Measurements from ENCODE around the gene TUBA3E.
"Not testable (repeated sequence)": the region's sequence is repeated elsewhere in the genome, so short reads cannot be mapped to it uniquely, and the experiment has no call there.

DNA sequence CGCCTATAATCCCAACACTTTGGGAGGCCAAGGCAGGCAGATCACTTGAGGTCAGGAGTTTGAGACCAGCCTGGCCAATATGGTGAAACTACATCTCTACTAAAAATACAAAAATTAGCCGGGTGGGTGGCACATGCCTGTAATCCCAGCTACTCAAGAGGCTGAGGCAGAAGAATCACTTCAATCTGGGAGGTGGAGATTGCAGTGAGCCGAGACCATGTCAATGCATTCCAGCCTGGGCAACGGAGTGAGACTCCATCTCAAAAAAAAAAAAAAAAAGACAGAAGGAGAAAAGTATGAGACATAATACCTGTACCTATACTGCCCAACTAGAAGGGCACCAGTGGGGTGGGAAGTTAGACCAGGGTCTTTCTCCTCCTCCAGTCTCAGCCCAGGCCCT lies 38.9 kb downstream of the TUBA3E start:
- TF ChIP-seq, protein P1, sequence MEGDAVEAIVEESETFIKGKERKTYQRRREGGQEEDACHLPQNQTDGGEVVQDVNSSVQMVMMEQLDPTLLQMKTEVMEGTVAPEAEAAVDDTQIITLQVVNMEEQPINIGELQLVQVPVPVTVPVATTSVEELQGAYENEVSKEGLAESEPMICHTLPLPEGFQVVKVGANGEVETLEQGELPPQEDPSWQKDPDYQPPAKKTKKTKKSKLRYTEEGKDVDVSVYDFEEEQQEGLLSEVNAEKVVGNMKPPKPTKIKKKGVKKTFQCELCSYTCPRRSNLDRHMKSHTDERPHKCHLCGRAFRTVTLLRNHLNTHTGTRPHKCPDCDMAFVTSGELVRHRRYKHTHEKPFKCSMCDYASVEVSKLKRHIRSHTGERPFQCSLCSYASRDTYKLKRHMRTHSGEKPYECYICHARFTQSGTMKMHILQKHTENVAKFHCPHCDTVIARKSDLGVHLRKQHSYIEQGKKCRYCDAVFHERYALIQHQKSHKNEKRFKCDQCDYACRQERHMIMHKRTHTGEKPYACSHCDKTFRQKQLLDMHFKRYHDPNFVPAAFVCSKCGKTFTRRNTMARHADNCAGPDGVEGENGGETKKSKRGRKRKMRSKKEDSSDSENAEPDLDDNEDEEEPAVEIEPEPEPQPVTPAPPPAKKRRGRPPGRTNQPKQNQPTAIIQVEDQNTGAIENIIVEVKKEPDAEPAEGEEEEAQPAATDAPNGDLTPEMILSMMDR (IDR thresholded peaks at IDR 0.05): not testable (repeated sequence)
- not testable (repeated sequence) for TF ChIP-seq POLR2A (IDR thresholded peaks at IDR 0.05)

Measured in ovary (tissue), 3 donors.